Right cardiac atrium (tissue), 5 donors: ENCODE data around the gene PRICKLE1. TPM values are rescaled to one million over a fixed set of nuclear protein-coding genes. Genes with fewer than 3 reads are reported as not detected.

Experiments used
- ATAC-seq, 2 donors: fragments of 200-7000 bp; cut with Tn5 transposase; one replicate each; pipeline versions ENCODE4 v1.8.0 to v1.9.1; 2020; ENCODE audit warnings: moderate library complexity in 2 of 2, mild to moderate bottlenecking in 1 of 2
- DNase-seq, 3 donors: peaks; one replicate each; pipeline ENCODE4 v3.0.0-alpha.2; 2020
- H3K27ac ChIP-seq: one replicate; pipeline ENCODE4 v1.5.1; 2013; ENCODE audit warnings: mild to moderate bottlenecking, low read length, control low read depth, moderate library complexity
- H3K27me3 ChIP-seq: one replicate; pipeline ENCODE4 v1.6.1; 2013; ENCODE audit not compliant: control insufficient read depth, insufficient read depth
- H3K4me1 ChIP-seq: one replicate; pipeline ENCODE4 v1.6.1; 2013; ENCODE audit warnings: low read length; ENCODE audit not compliant: control insufficient read depth, insufficient read depth
- H3K4me3 ChIP-seq: one replicate; pipeline ENCODE4 v1.5.1; 2013; ENCODE audit warnings: low read length, control low read depth
- H3K9me3 ChIP-seq: one replicate; pipeline ENCODE4 v1.6.1; 2013; ENCODE audit warnings: low read length; ENCODE audit not compliant: control insufficient read depth
- WGBS: extraction: QIAGEN DNeasy Blood & Tissue Kit; methylation state at CpG from one replicate; pipeline ENCODE4 v1.1.7; 2013; 5-methylcytosine and 5-hydroxymethylcytosine counted together
- intact Hi-C, 4 donors: fragments of 100-400 bp; cut with DNase I; formaldehyde crosslinking; loops; one replicate each; pipeline versions ENCODE4 v1.11.0 to v1.14.0; 2022 to 2023
- polyA plus RNA-seq: library from polyadenylated mRNA; stranded (reverse); fragments of 200-250 nt; gene quantifications from one replicate; pipeline ENCODE4 v1.2.3, GENCODE V29; 2013
- total RNA-seq, 4 donors: library from RNA; stranded (reverse); fragmentation: NEBNext Ultra II Directional; extraction: Animal tissue kit (Norgen Biotek cat#: 25700); gene quantifications; one replicate each; pipeline ENCODE4 v1.2.1, GENCODE V29; 2021
- donor health status: healthy with polysubstance abuse.
- donor health status: DM: no; HTN: yes; CAD: no.
- donor health status: DM: no; HTN: no; CAD: no.
- donor health status: DM: no; HTN: yes; CAD: no; lungs with severe emphysema.
- donor health status: DM: yes; HTN: yes; CAD: no.

The PRICKLE1 gene
- total and polyA plus RNA-seq, 5 donors, result 7.1 to 27.2 (median 24.9) TPM

GRCh38 chr12:42588524-42589464, 752 bp downstream of the PRICKLE1 start:
- intact Hi-C loops, result loop anchor here in 2 of 4 donors (2.0 to 10.0 kb wide), 3 partner anchors 146 to 696 kb away; no protein-coding TSS in a partner anchor
- no peaks in the 10 kb centered on the region for H3K9me3 ChIP-seq
- peak overlapping the region; percentile 7 for H3K27ac ChIP-seq
- 2% methylated on average over 52 of the region's 52 CpGs for WGBS
- ATAC-seq (peak; percentile 70), DNase-seq (peak; percentile 50 to 75 (median 74))
- H3K4me1 ChIP-seq, result peaks cover 5% of the 10 kb centered on the region
- peak overlapping the region; percentile 59 for H3K4me3 ChIP-seq
- H3K27me3 ChIP-seq, result no peaks in the 10 kb centered on the region

GRCh38 chr12:42587601-42588523, 1.7 kb downstream of the PRICKLE1 start:
- peaks cover 5% of the 10 kb centered on the region for H3K4me1 ChIP-seq
- no peaks in the 10 kb centered on the region for H3K9me3 ChIP-seq
- peak overlapping the region; percentile 59 for H3K4me3 ChIP-seq
- H3K27me3 ChIP-seq, result no peaks in the 10 kb centered on the region
- 31% methylated on average over 7 of the region's 7 CpGs for WGBS
- intact Hi-C loops, result loop anchor here in 2 of 4 donors (2.0 to 10.0 kb wide), 3 partner anchors 147 to 697 kb away; no protein-coding TSS in a partner anchor
- ATAC-seq (no peak), DNase-seq (peak in 1 of 3 donors; percentile 51)
- peak overlapping the region; percentile 64 for H3K27ac ChIP-seq

- intact Hi-C loops, result loop anchor here in 2 of 4 donors (10.0 kb wide), 2 partner anchors 209 to 699 kb away; no protein-coding TSS in a partner anchor
- ATAC-seq (no peak), DNase-seq (no peak)
- 51% methylated on average over 1 of the region's 1 CpG for WGBS
- Histone ChIP-seq H3K27ac (no peak overlapping the region), H3K4me1 (peaks cover 5% of the 10 kb centered on the region), H3K4me3 (no peak overlapping the region), H3K27me3 (no peaks in the 10 kb centered on the region), H3K9me3 (no peaks in the 10 kb centered on the region)
Measured at GRCh38 chr12:42586268-42586667, 3.3 kb downstream of the PRICKLE1 start.

GRCh38 chr12:42585841-42586216, 3.7 kb downstream of the PRICKLE1 start:
- Histone ChIP-seq H3K27ac (no peak overlapping the region), H3K9me3 (no peaks in the 10 kb centered on the region), H3K27me3 (no peaks in the 10 kb centered on the region), H3K4me3 (no peak overlapping the region), H3K4me1 (peaks cover 5% of the 10 kb centered on the region)
- intact Hi-C loops, result loop anchor here in 2 of 4 donors (10.0 kb wide), 2 partner anchors 209 to 699 kb away; no protein-coding TSS in a partner anchor
- ATAC-seq (no peak), DNase-seq (peak in 1 of 3 donors; percentile 43)
- WGBS, result 70% methylated on average over 5 of the region's 5 CpGs

- ATAC-seq (no peak), DNase-seq (no peak)
- 53% methylated on average over 4 of the region's 4 CpGs for WGBS
- no peak overlapping the region for H3K4me3 ChIP-seq
- peaks cover 5% of the 10 kb centered on the region for H3K4me1 ChIP-seq
- intact Hi-C loops, result loop anchor here in 2 of 4 donors (10.0 kb wide), 2 partner anchors 210 to 700 kb away; no protein-coding TSS in a partner anchor
- H3K9me3 ChIP-seq, result no peaks in the 10 kb centered on the region
- H3K27me3 ChIP-seq, result no peaks in the 10 kb centered on the region
- H3K27ac ChIP-seq, result no peak overlapping the region
Measured at GRCh38 chr12:42585154-42585840, 4.2 kb downstream of the PRICKLE1 start.

- peak overlapping the region; percentile 67 for H3K27ac ChIP-seq
- WGBS, result 17% methylated on average over 6 of the region's 6 CpGs
- H3K9me3 ChIP-seq, result no peaks in the 10 kb centered on the region
- H3K27me3 ChIP-seq, result no peaks in the 10 kb centered on the region
- intact Hi-C loops, result loop anchor here in 2 of 4 donors (10.0 kb wide), 2 partner anchors 210 to 700 kb away; no protein-coding TSS in a partner anchor
- H3K4me1 ChIP-seq, result peaks cover 5% of the 10 kb centered on the region
- ATAC-seq (no peak), DNase-seq (no peak)
- H3K4me3 ChIP-seq, result no peak overlapping the region
Measured at GRCh38 chr12:42584651-42585111, 4.9 kb downstream of the PRICKLE1 start.

- Histone ChIP-seq H3K4me3 (no peak overlapping the region), H3K4me1 (peaks cover 5% of the 10 kb centered on the region), H3K9me3 (no peaks in the 10 kb centered on the region), H3K27me3 (no peaks in the 10 kb centered on the region), H3K27ac (no peak overlapping the region)
- DNase-seq, result no peak
- peak; percentile 9 to 25 for ATAC-seq
- intact Hi-C loops, result loop anchor here in 2 of 4 donors (10.0 kb wide), 2 partner anchors 212 to 702 kb away; no protein-coding TSS in a partner anchor
- WGBS, result 43% methylated on average over 2 of the region's 2 CpGs
Measured at GRCh38 chr12:42583016-42583415, 6.5 kb downstream of the PRICKLE1 start.

- intact Hi-C loops, result loop anchor here in 2 of 4 donors (10.0 kb wide), 2 partner anchors 212 to 702 kb away; no protein-coding TSS in a partner anchor
- WGBS, result 40% methylated on average over 5 of the region's 5 CpGs
- Histone ChIP-seq H3K27me3 (no peaks in the 10 kb centered on the region), H3K4me1 (peaks cover 5% of the 10 kb centered on the region), H3K4me3 (no peak overlapping the region), H3K27ac (no peak overlapping the region), H3K9me3 (no peaks in the 10 kb centered on the region)
- ATAC-seq, result no peak
- DNase-seq, result no peak
Measured at GRCh38 chr12:42582498-42582897, 7.0 kb downstream of the PRICKLE1 start.

- DNase-seq, result no peak
Measured at GRCh38 chr12:42582050-42582449, 7.5 kb downstream of the PRICKLE1 start.

GRCh38 chr12:42576374-42576773, 13.2 kb downstream of the PRICKLE1 start:
- ATAC-seq (no peak), DNase-seq (no peak)
- intact Hi-C loops, result loop anchor here in 2 of 4 donors (10.0 kb wide), 2 partner anchors 442 to 708 kb away; no protein-coding TSS in a partner anchor
- Histone ChIP-seq H3K9me3 (no peaks in the 10 kb centered on the region), H3K4me3 (no peak overlapping the region), H3K27me3 (no peaks in the 10 kb centered on the region), H3K27ac (no peak overlapping the region), H3K4me1 (peaks cover 1% of the 10 kb centered on the region)
- WGBS, result 73% methylated on average over 5 of the region's 5 CpGs

More at GRCh38 chr12:42582050-42582449, 7.5 kb downstream of the PRICKLE1 start:
- H3K4me1 ChIP-seq, result peaks cover 5% of the 10 kb centered on the region
- H3K27me3 ChIP-seq, result no peaks in the 10 kb centered on the region
- no peak overlapping the region for H3K27ac ChIP-seq
- no peak for ATAC-seq
- H3K9me3 ChIP-seq, result no peaks in the 10 kb centered on the region
- intact Hi-C loops, result loop anchor here in 2 of 4 donors (10.0 kb wide), 2 partner anchors 213 to 703 kb away; no protein-coding TSS in a partner anchor
- H3K4me3 ChIP-seq, result no peak overlapping the region
- WGBS, result 8% methylated on average over 1 of the region's 1 CpG
